PC-3 (cell line): Measurements from ENCODE around the gene DUSP8. TPM values are rescaled to one million over a fixed set of nuclear protein-coding genes. Genes with fewer than 3 reads are reported as not detected.
A peak's percentile ranks its signal among the peaks of the same experiment; 100 is the strongest.

Experiments
- ATAC-seq: fragments of 200-7000 bp; cut with Tn5 transposase; 2 replicates; pipeline ENCODE4 v1.9.1; 2020; ENCODE audit warnings: mild to moderate bottlenecking, moderate library complexity
- BruUV-seq: library from RNA; stranded (reverse); fragments of 400-500 nt; replicated peaks from 2 replicates; lab custom pipeline; 2021; lab: Mats Ljungman, UMichigan
- CTCF ChIA-PET: fragments of 300-600 bp; sonication (Branson Sonifier 250); formaldehyde crosslinking; loops from one replicate; lab custom pipeline; 2022; ENCODE audit warnings: antibody characterized with exemption; lab: Charles Lee
- POLR2A ChIA-PET: fragments of 300-600 bp; sonication (Branson Sonifier 250); formaldehyde crosslinking; loops from one replicate; lab custom pipeline; 2022; ENCODE audit warnings: antibody characterized with exemption; ENCODE audit not compliant: unreplicated experiment; lab: Charles Lee
- DNase-seq: peaks from one replicate; pipeline ENCODE4 v3.0.0-alpha.2; 2015
- H2AFZ ChIP-seq: fragments of 300-600 bp; sonication (generic); 2 replicates; pipeline ENCODE4 v1.6.0; 2016; ENCODE audit warnings: antibody characterized with exemption, low read length
- H3F3A ChIP-seq: fragments of 300-600 bp; sonication (generic); one replicate; pipeline ENCODE4 v1.6.0; 2017; ENCODE audit warnings: antibody characterized with exemption, low read length, control low read depth, mild to moderate bottlenecking; ENCODE audit not compliant: unreplicated experiment
- H3K27ac ChIP-seq: fragments of 300-600 bp; sonication (generic); 2 replicates; pipeline ENCODE4 v1.5.1; 2016; ENCODE audit warnings: mild to moderate bottlenecking, low read length
- H3K27me3 ChIP-seq: fragments of 300-600 bp; sonication (generic); 2 replicates; pipeline ENCODE4 v1.6.1; 2016; ENCODE audit warnings: low read length, mixed read lengths
- H3K36me3 ChIP-seq: fragments of 300-600 bp; sonication (generic); 2 replicates; pipeline ENCODE4 v1.6.1; 2016; ENCODE audit warnings: low read depth, mixed run types, low read length, mixed read lengths
- H3K4me1 ChIP-seq: fragments of 300-600 bp; sonication (generic); 2 replicates; pipeline ENCODE4 v1.5.1; 2016; ENCODE audit warnings: low read length; ENCODE audit not compliant: insufficient read depth
- H3K4me2 ChIP-seq: fragments of 300-600 bp; sonication (generic); 2 replicates; pipeline ENCODE4 v1.6.0; 2016; ENCODE audit warnings: low read length
- H3K4me3 ChIP-seq: fragments of 300-600 bp; sonication (generic); 2 replicates; pipeline ENCODE4 v1.5.1; 2016; ENCODE audit warnings: mild to moderate bottlenecking, low read length, mixed read lengths
- H3K79me2 ChIP-seq: fragments of 300-600 bp; sonication (generic); 2 replicates; pipeline ENCODE4 v1.6.1; 2017; ENCODE audit warnings: low read length, mixed read lengths
- H3K9ac ChIP-seq: fragments of 300-600 bp; sonication (generic); 2 replicates; pipeline ENCODE4 v1.6.0; 2016; ENCODE audit warnings: mild to moderate bottlenecking, low read length
- H3K9me2 ChIP-seq: fragments of 300-600 bp; sonication (generic); replicated peaks from 2 replicates; pipeline ENCODE4 v1.6.1; 2016; ENCODE audit warnings: mixed run types, low read length, mixed read lengths
- H3K9me3 ChIP-seq: fragments of 300-600 bp; sonication (generic); 2 replicates; pipeline ENCODE4 v1.6.1; 2016; ENCODE audit warnings: low read length, mixed read lengths
- H4K20me1 ChIP-seq: fragments of 300-600 bp; sonication (generic); 2 replicates; pipeline ENCODE4 v1.6.1; 2016; ENCODE audit warnings: low read length, mixed read lengths
- EZH2 ChIP-seq: fragments of 300-600 bp; sonication (generic); IDR thresholded peaks from one replicate; pipeline ENCODE4 v1.6.1; 2017; ENCODE audit warnings: antibody characterized with exemption, mild to moderate bottlenecking, low read length; ENCODE audit not compliant: unreplicated experiment
- EZH2phosphoT487 ChIP-seq: fragments of 300-600 bp; sonication (generic); IDR thresholded peaks from 2 replicates; pipeline ENCODE4 v1.6.1; 2018; ENCODE audit warnings: mild to moderate bottlenecking, antibody characterized with exemption, low read length, borderline replicate concordance
- intact Hi-C: fragments of 100-400 bp; cut with micrococcal nuclease; formaldehyde crosslinking; loops from 2 replicates; pipeline ENCODE4 v1.9.0; 2023
- total RNA-seq: library from RNA; depleted of rRNA; stranded (reverse); fragments of >200 nt; gene quantifications from 2 replicates; pipeline ENCODE4 v1.2.3, GENCODE V29; 2014
- TF ChIP-seq, protein P1 (sequence below): fragments of 300-600 bp; sonication (generic); conservative IDR thresholded peaks from 2 replicates; pipeline ENCODE4 v1.5.1; 2017; ENCODE audit warnings: antibody characterized with exemption, low read depth, mild to moderate bottlenecking, low read length

Gene DUSP8
- total RNA-seq, 1 experiment from 2014 or later, result 2.6 TPM

DNA sequence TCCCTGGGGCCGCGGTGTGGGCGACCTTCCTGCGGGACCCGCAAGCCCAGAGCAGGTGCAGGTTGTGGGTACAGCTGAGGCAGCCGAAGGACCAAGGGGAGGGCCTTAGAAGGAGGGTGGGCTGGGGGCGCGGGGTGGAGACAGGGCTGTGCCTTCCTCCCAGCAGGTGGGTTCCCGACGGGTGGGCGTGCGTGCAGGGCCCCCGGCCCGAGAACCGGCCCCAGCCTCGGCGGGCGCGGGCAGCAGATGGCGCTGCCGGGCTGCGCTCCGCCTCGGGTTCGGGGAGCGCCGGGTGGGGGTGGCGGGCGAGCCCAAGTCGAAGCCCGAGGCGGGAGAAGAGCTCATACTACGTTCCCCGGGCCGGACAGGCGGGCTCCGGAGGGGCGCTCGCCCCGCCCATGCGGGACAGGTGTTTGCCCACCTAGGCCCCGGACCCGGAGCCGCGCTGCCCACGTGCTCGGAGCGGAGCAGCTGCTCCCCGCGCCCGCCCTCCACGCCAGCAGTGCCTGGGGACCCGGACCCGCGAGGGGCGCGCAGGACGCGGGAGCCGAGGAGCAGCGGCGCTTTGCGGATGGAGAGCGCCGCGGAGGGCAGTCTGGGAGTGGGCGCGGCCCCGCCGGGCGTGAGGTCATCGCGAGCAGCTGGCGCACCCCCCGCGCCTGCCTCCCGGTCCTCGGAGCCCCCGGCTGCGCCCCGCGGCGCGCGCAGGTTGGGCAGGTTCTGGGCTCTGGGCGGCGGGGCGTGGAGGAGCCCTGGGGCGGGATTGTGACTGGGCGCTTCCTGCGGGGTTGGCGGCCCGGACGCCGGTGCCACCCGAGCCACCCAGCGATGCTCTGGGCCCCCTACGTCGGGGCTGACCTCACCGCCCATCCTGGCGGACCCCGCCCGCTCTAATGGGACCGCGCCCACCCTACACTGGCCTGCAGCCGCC is 25.3 kb downstream of the DUSP8 start:
- Histone ChIP-seq H3K79me2 (no peaks in the 10 kb centered on the region), H3K9me2 (no peaks in the 10 kb centered on the region), H3F3A (no peaks in the 10 kb centered on the region), H3K9me3 (no peaks in the 10 kb centered on the region), H3K4me3 (peak overlapping the region; percentile 63), H2AFZ (peak overlapping the region; percentile 74), H3K27me3 (peaks cover 6% of the 10 kb centered on the region), H3K4me2 (peak overlapping the region; percentile 86), H4K20me1 (no peaks in the 10 kb centered on the region), H3K4me1 (peaks cover 9% of the 10 kb centered on the region), H3K36me3 (no peaks in the 10 kb centered on the region), H3K27ac (no peak overlapping the region), H3K9ac (no peak overlapping the region)
- ChIA-PET POLR2A (interaction anchor here (0.6 kb wide), 1 partner anchor 164 kb away, joined by 3 read pairs; no protein-coding TSS in a partner anchor), CTCF (interaction anchor here (0.5 to 1.6 kb wide), 8 partner anchors 12 to 609 kb away, joined by 3 to 58 read pairs (median 6); no protein-coding TSS in a partner anchor)
- TF ChIP-seq EZH2 (no peak), EZH2phosphoT487 (no peak)
- TF ChIP-seq, protein P1, sequence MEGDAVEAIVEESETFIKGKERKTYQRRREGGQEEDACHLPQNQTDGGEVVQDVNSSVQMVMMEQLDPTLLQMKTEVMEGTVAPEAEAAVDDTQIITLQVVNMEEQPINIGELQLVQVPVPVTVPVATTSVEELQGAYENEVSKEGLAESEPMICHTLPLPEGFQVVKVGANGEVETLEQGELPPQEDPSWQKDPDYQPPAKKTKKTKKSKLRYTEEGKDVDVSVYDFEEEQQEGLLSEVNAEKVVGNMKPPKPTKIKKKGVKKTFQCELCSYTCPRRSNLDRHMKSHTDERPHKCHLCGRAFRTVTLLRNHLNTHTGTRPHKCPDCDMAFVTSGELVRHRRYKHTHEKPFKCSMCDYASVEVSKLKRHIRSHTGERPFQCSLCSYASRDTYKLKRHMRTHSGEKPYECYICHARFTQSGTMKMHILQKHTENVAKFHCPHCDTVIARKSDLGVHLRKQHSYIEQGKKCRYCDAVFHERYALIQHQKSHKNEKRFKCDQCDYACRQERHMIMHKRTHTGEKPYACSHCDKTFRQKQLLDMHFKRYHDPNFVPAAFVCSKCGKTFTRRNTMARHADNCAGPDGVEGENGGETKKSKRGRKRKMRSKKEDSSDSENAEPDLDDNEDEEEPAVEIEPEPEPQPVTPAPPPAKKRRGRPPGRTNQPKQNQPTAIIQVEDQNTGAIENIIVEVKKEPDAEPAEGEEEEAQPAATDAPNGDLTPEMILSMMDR, result peak; percentile 70
- peak; percentile 60 for DNase-seq
- ATAC-seq, result peak; percentile 69
- intact Hi-C loops, result loop anchor here (1.0 kb wide), 1 partner anchor 28 kb away; no protein-coding TSS in a partner anchor
- no TSS peak for BruUV-seq

DNA sequence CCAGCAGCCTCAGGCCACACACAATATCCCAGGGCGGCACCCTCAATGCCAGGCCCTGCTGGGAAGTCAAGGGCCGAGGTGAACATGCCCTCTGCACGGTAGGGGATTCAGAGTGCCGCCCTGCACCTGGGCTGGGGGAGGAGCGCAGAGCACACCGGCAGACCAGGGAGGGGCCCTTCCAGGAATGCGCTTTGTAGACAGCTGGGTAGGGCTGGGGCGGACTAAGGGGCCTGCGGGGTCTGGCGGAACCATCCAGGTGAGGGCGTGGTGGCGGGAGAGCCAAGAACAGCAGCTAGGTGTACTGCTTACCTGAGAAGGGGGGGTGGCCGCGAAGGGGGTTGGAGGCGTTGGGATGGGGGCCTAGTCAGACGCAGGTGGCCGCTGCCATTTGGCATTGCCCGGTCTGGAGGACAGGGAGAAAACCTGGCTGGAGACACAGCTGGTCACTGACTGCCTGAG is 26.0 kb downstream of the DUSP8 start:
- Histone ChIP-seq H3K4me1 (peaks cover 9% of the 10 kb centered on the region), H3K27ac (no peak overlapping the region), H2AFZ (no peak overlapping the region), H4K20me1 (no peaks in the 10 kb centered on the region), H3K9me2 (no peaks in the 10 kb centered on the region), H3K4me3 (no peak overlapping the region), H3K79me2 (no peaks in the 10 kb centered on the region), H3K9me3 (no peaks in the 10 kb centered on the region), H3K27me3 (peaks cover 6% of the 10 kb centered on the region), H3F3A (no peaks in the 10 kb centered on the region), H3K4me2 (peak overlapping the region; percentile 86), H3K9ac (no peak overlapping the region), H3K36me3 (no peaks in the 10 kb centered on the region)
- ATAC-seq (no peak), DNase-seq (no peak)
- ChIA-PET POLR2A (interaction anchor here (0.6 kb wide), 1 partner anchor 164 kb away, joined by 3 read pairs; no protein-coding TSS in a partner anchor), CTCF (interaction anchor here (0.6 to 1.6 kb wide), 7 partner anchors 13 to 610 kb away, joined by 4 to 58 read pairs (median 6); no protein-coding TSS in a partner anchor)
- no TSS peak for BruUV-seq
- intact Hi-C loops, result loop anchor here (1.0 kb wide), 1 partner anchor 28 kb away; no protein-coding TSS in a partner anchor
- TF ChIP-seq EZH2 (no peak), EZH2phosphoT487 (no peak)
- TF ChIP-seq, protein P1, result no peak
